HG02588 (cell line): Measurements from ENCODE around the gene ZFAND2B.
"Not testable (repeated sequence)": the region's sequence is repeated elsewhere in the genome, so short reads cannot be mapped to it uniquely, and the experiment has no call there.

Experiments
- ATAC-seq: cut with Tn5 transposase; IDR thresholded peaks from one replicate; pipeline ENCODE4 v1.9.1; 2021; ENCODE audit warnings: mild to moderate bottlenecking, moderate library complexity; ENCODE audit not compliant: unreplicated experiment

The ZFAND2B gene

GRCh38 chr2:219175928-219176817, 30.4 kb upstream of the ZFAND2B start:
- ATAC-seq = peak; percentile 18

- peak; percentile 68 for ATAC-seq
Observed at GRCh38 chr2:219176818-219177551, 29.6 kb upstream of the ZFAND2B start, which contains the start of gene CNPPD1. TSS of gene CNPPD1 (minus strand) at chr2:219176925. CDS start at chr2:219176828, 97 bp downstream.

- ATAC-seq = peak; percentile 42
Observed at GRCh38 chr2:219177552-219178376, 28.8 kb upstream of the ZFAND2B start, which contains the start of gene RETREG2. TSS of gene RETREG2 (plus strand) at chr2:219178275. CDS start at chr2:219178353, 78 bp downstream.

GRCh38 chr2:219178377-219179175, 28.0 kb upstream of the ZFAND2B start:
- peak; percentile 15 for ATAC-seq

- no peak for ATAC-seq
Observed at GRCh38 chr2:219179601-219180465, 26.7 kb upstream of the ZFAND2B start.

GRCh38 chr2:219180961-219181360, 25.6 kb upstream of the ZFAND2B start:
- no peak for ATAC-seq

- no peak for ATAC-seq
Observed at GRCh38 chr2:219181531-219181930, 25.1 kb upstream of the ZFAND2B start.

GRCh38 chr2:219182331-219183150, 24.0 kb upstream of the ZFAND2B start:
- ATAC-seq = no peak

GRCh38 chr2:219183151-219183772, 23.3 kb upstream of the ZFAND2B start:
- no peak for ATAC-seq

- ATAC-seq = no peak
Observed at GRCh38 chr2:219184121-219184520, 22.5 kb upstream of the ZFAND2B start.

GRCh38 chr2:219186754-219187456, 19.7 kb upstream of the ZFAND2B start:
- no peak for ATAC-seq

GRCh38 chr2:219197388-219197787, 9.2 kb upstream of the ZFAND2B start:
- no peak for ATAC-seq

GRCh38 chr2:219198974-219199373, 7.6 kb upstream of the ZFAND2B start:
- no peak for ATAC-seq

- no peak for ATAC-seq
Observed at GRCh38 chr2:219199470-219200211, 6.9 kb upstream of the ZFAND2B start.

GRCh38 chr2:219200502-219201326, 5.9 kb upstream of the ZFAND2B start:
- not testable (repeated sequence) for ATAC-seq

- not testable (repeated sequence) for ATAC-seq
Observed at GRCh38 chr2:219201331-219201730, 5.3 kb upstream of the ZFAND2B start.
